PC-3 (cell line): ENCODE measurements around the gene TRPM2. TPM values are rescaled to one million over a fixed set of nuclear protein-coding genes. Genes with fewer than 3 reads are reported as not detected.

Experiments
- ATAC-seq: fragments of 200-7000 bp; cut with Tn5 transposase; 2 replicates; pipeline ENCODE4 v1.9.1; 2020; ENCODE audit warnings: mild to moderate bottlenecking, moderate library complexity
- BruUV-seq: library from RNA; stranded (reverse); fragments of 400-500 nt; replicated peaks from 2 replicates; lab custom pipeline; 2021; lab: Mats Ljungman, UMichigan
- CTCF ChIA-PET: fragments of 300-600 bp; sonication (Branson Sonifier 250); formaldehyde crosslinking; loops from one replicate; lab custom pipeline; 2022; ENCODE audit warnings: antibody characterized with exemption; lab: Charles Lee
- POLR2A ChIA-PET: fragments of 300-600 bp; sonication (Branson Sonifier 250); formaldehyde crosslinking; loops from one replicate; lab custom pipeline; 2022; ENCODE audit warnings: antibody characterized with exemption; ENCODE audit not compliant: unreplicated experiment; lab: Charles Lee
- DNase-seq: peaks from one replicate; pipeline ENCODE4 v3.0.0-alpha.2; 2015
- H2AFZ ChIP-seq: fragments of 300-600 bp; sonication (generic); 2 replicates; pipeline ENCODE4 v1.6.0; 2016; ENCODE audit warnings: antibody characterized with exemption, low read length
- H3F3A ChIP-seq: fragments of 300-600 bp; sonication (generic); one replicate; pipeline ENCODE4 v1.6.0; 2017; ENCODE audit warnings: antibody characterized with exemption, low read length, control low read depth, mild to moderate bottlenecking; ENCODE audit not compliant: unreplicated experiment
- H3K27ac ChIP-seq: fragments of 300-600 bp; sonication (generic); 2 replicates; pipeline ENCODE4 v1.5.1; 2016; ENCODE audit warnings: mild to moderate bottlenecking, low read length
- H3K27me3 ChIP-seq: fragments of 300-600 bp; sonication (generic); 2 replicates; pipeline ENCODE4 v1.6.1; 2016; ENCODE audit warnings: low read length, mixed read lengths
- H3K36me3 ChIP-seq: fragments of 300-600 bp; sonication (generic); 2 replicates; pipeline ENCODE4 v1.6.1; 2016; ENCODE audit warnings: low read depth, mixed run types, low read length, mixed read lengths
- H3K4me1 ChIP-seq: fragments of 300-600 bp; sonication (generic); 2 replicates; pipeline ENCODE4 v1.5.1; 2016; ENCODE audit warnings: low read length; ENCODE audit not compliant: insufficient read depth
- H3K4me2 ChIP-seq: fragments of 300-600 bp; sonication (generic); 2 replicates; pipeline ENCODE4 v1.6.0; 2016; ENCODE audit warnings: low read length
- H3K4me3 ChIP-seq: fragments of 300-600 bp; sonication (generic); 2 replicates; pipeline ENCODE4 v1.5.1; 2016; ENCODE audit warnings: mild to moderate bottlenecking, low read length, mixed read lengths
- H3K79me2 ChIP-seq: fragments of 300-600 bp; sonication (generic); 2 replicates; pipeline ENCODE4 v1.6.1; 2017; ENCODE audit warnings: low read length, mixed read lengths
- H3K9ac ChIP-seq: fragments of 300-600 bp; sonication (generic); 2 replicates; pipeline ENCODE4 v1.6.0; 2016; ENCODE audit warnings: mild to moderate bottlenecking, low read length
- H3K9me2 ChIP-seq: fragments of 300-600 bp; sonication (generic); replicated peaks from 2 replicates; pipeline ENCODE4 v1.6.1; 2016; ENCODE audit warnings: mixed run types, low read length, mixed read lengths
- H3K9me3 ChIP-seq: fragments of 300-600 bp; sonication (generic); 2 replicates; pipeline ENCODE4 v1.6.1; 2016; ENCODE audit warnings: low read length, mixed read lengths
- H4K20me1 ChIP-seq: fragments of 300-600 bp; sonication (generic); 2 replicates; pipeline ENCODE4 v1.6.1; 2016; ENCODE audit warnings: low read length, mixed read lengths
- CTCF ChIP-seq: fragments of 300-600 bp; sonication (generic); conservative IDR thresholded peaks from 2 replicates; pipeline ENCODE4 v1.5.1; 2017; ENCODE audit warnings: antibody characterized with exemption, low read depth, mild to moderate bottlenecking, low read length
- EZH2 ChIP-seq: fragments of 300-600 bp; sonication (generic); IDR thresholded peaks from one replicate; pipeline ENCODE4 v1.6.1; 2017; ENCODE audit warnings: antibody characterized with exemption, mild to moderate bottlenecking, low read length; ENCODE audit not compliant: unreplicated experiment
- EZH2phosphoT487 ChIP-seq: fragments of 300-600 bp; sonication (generic); IDR thresholded peaks from 2 replicates; pipeline ENCODE4 v1.6.1; 2018; ENCODE audit warnings: mild to moderate bottlenecking, antibody characterized with exemption, low read length, borderline replicate concordance
- intact Hi-C: fragments of 100-400 bp; cut with micrococcal nuclease; formaldehyde crosslinking; loops from 2 replicates; pipeline ENCODE4 v1.9.0; 2023
- total RNA-seq: library from RNA; depleted of rRNA; stranded (reverse); fragments of >200 nt; gene quantifications from 2 replicates; pipeline ENCODE4 v1.2.3, GENCODE V29; 2014

Gene TRPM2
- total RNA-seq, 1 experiment from 2014 or later, result 50.0 TPM

GRCh38 chr21:44438531-44439210 is 85.2 kb downstream of the TRPM2 start:
- DNase-seq (no peak), ATAC-seq (peak; percentile 38)
- TF ChIP-seq CTCF, result no peak
- TF ChIP-seq EZH2, result no peak
- TF ChIP-seq EZH2phosphoT487, result no peak
- no peaks in the 10 kb centered on the region for H3K9me3 ChIP-seq
- H3K36me3 ChIP-seq, result no peaks in the 10 kb centered on the region
- H4K20me1 ChIP-seq, result no peaks in the 10 kb centered on the region
- H3K9me2 ChIP-seq, result no peaks in the 10 kb centered on the region
- POLR2A ChIA-PET, result no interaction called here
- no peaks in the 10 kb centered on the region for H3F3A ChIP-seq
- no TSS peak for BruUV-seq
- no peaks in the 10 kb centered on the region for H3K27me3 ChIP-seq
- H3K9ac ChIP-seq, result no peak overlapping the region
- H3K27ac ChIP-seq, result no peak overlapping the region
- no peaks in the 10 kb centered on the region for H3K4me1 ChIP-seq
- H2AFZ ChIP-seq, result 0 out of 2 replicates have a peak overlapping the region, but pooled peaks have one; percentile 50
- no peak overlapping the region for H3K4me3 ChIP-seq
- no peaks in the 10 kb centered on the region for H3K79me2 ChIP-seq
- CTCF ChIA-PET, result no interaction called here
- H3K4me2 ChIP-seq, result peak overlapping the region; percentile 61
- intact Hi-C loops, result no loop called here

GRCh38 chr21:44439211-44439600 is 85.8 kb downstream of the TRPM2 start:
- Histone ChIP-seq H3K36me3 (no peaks in the 10 kb centered on the region), H3K27ac (no peak overlapping the region), H4K20me1 (no peaks in the 10 kb centered on the region), H2AFZ (no peak overlapping the region), H3K4me1 (no peaks in the 10 kb centered on the region), H3K4me3 (no peak overlapping the region), H3K79me2 (no peaks in the 10 kb centered on the region), H3K9ac (no peak overlapping the region), H3F3A (no peaks in the 10 kb centered on the region), H3K9me3 (no peaks in the 10 kb centered on the region), H3K4me2 (no peak overlapping the region), H3K27me3 (no peaks in the 10 kb centered on the region), H3K9me2 (no peaks in the 10 kb centered on the region)
- intact Hi-C loops, result no loop called here
- ChIA-PET CTCF (no interaction called here), POLR2A (no interaction called here)
- TF ChIP-seq EZH2phosphoT487, result no peak
- no peak for TF ChIP-seq EZH2
- TF ChIP-seq CTCF, result no peak
- DNase-seq (no peak), ATAC-seq (no peak)
- BruUV-seq, result no TSS peak
